T-helper 1 cell treated with Interleukin-12 subunit alpha and Interleukin-12 subunit beta and Interleukin-4 antibody, amounts not matched to agents 30 μg/mL and 1 μg/mL, for 36 hours (primary cell): Measurements from ENCODE around the gene DCP2.
"Not testable (repeated sequence)": the region's sequence is repeated elsewhere in the genome, so short reads cannot be mapped to it uniquely, and the experiment has no call there.

ENCODE experiments used
- H3K27ac Mint-ChIP-seq: one replicate; pipeline ENCODE4 v1.8.0; 2021; ENCODE audit warnings: mild to moderate bottlenecking, mixed read lengths
- H3K27me3 Mint-ChIP-seq: one replicate; pipeline ENCODE4 v1.8.0; 2021; ENCODE audit warnings: low read depth, mixed read lengths
- H3K36me3 Mint-ChIP-seq: one replicate; pipeline ENCODE4 v1.8.0; 2021; ENCODE audit warnings: low read depth, mixed read lengths
- H3K4me1 Mint-ChIP-seq: one replicate; pipeline ENCODE4 v1.8.0; 2021; ENCODE audit warnings: low read depth, mixed read lengths
- H3K4me3 Mint-ChIP-seq: one replicate; pipeline ENCODE4 v1.8.0; 2021; ENCODE audit warnings: mild to moderate bottlenecking, moderate library complexity, mixed read lengths
- H3K9me3 Mint-ChIP-seq: one replicate; pipeline ENCODE4 v1.8.0; 2021; ENCODE audit warnings: mixed read lengths

Gene DCP2

GRCh38 chr5:112958093-112959088, 18.2 kb upstream of the DCP2 start:
- no peak overlapping the region for H3K27ac Mint-ChIP-seq
- peaks cover 7% of the 10 kb centered on the region for H3K27me3 Mint-ChIP-seq
- H3K4me1 Mint-ChIP-seq, result peaks cover 30% of the 10 kb centered on the region
- H3K36me3 Mint-ChIP-seq, result no peaks in the 10 kb centered on the region
- no peaks in the 10 kb centered on the region for H3K9me3 Mint-ChIP-seq
- no peak overlapping the region for H3K4me3 Mint-ChIP-seq

DNA sequence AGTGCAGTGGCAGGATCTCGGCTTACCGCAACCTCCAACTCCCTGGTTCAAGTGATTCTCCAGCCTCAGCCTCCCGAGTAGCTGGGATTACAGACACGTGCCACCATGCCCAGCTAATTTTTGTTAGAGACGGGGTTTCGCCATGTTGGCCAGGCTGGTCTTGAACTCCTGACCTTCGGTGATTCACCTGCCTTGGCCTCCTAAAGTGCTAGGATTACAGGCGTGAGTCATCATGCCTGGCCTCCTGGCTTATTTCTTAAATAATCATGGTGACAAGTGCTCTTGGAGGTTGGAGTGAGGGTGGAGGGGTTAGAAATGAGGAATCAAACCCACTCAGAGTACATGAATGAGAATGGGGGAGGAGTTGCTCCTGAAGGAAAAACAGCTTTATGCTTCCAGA, 16.7 kb upstream of the DCP2 start:
- H3K27me3 Mint-ChIP-seq, H3K9me3 Mint-ChIP-seq, H3K36me3 Mint-ChIP-seq, H3K27ac Mint-ChIP-seq, H3K4me3 Mint-ChIP-seq: not testable (repeated sequence)
- peaks cover 39% of the 10 kb centered on the region for H3K4me1 Mint-ChIP-seq

- Mint-ChIP-seq H3K9me3 (no peaks in the 10 kb centered on the region), H3K36me3 (no peaks in the 10 kb centered on the region), H3K27me3 (peaks cover 4% of the 10 kb centered on the region), H3K4me3 (no peak overlapping the region), H3K4me1 (peaks cover 39% of the 10 kb centered on the region), H3K27ac (peak overlapping the region; percentile 31)
Measured at GRCh38 chr5:112960315-112960714, 16.3 kb upstream of the DCP2 start.

- Mint-ChIP-seq H3K9me3 (no peaks in the 10 kb centered on the region), H3K27me3 (peaks cover 4% of the 10 kb centered on the region), H3K27ac (peak overlapping the region; percentile 15), H3K4me1 (peaks cover 41% of the 10 kb centered on the region), H3K4me3 (no peak overlapping the region), H3K36me3 (no peaks in the 10 kb centered on the region)
Measured at GRCh38 chr5:112960863-112961504, 15.6 kb upstream of the DCP2 start.

GRCh38 chr5:112963374-112963733, 13.2 kb upstream of the DCP2 start:
- peaks cover 45% of the 10 kb centered on the region for H3K4me1 Mint-ChIP-seq
- not testable (repeated sequence) for H3K27me3 Mint-ChIP-seq, H3K9me3 Mint-ChIP-seq, H3K36me3 Mint-ChIP-seq, H3K4me3 Mint-ChIP-seq
- peak overlapping the region; percentile 64 for H3K27ac Mint-ChIP-seq

DNA sequence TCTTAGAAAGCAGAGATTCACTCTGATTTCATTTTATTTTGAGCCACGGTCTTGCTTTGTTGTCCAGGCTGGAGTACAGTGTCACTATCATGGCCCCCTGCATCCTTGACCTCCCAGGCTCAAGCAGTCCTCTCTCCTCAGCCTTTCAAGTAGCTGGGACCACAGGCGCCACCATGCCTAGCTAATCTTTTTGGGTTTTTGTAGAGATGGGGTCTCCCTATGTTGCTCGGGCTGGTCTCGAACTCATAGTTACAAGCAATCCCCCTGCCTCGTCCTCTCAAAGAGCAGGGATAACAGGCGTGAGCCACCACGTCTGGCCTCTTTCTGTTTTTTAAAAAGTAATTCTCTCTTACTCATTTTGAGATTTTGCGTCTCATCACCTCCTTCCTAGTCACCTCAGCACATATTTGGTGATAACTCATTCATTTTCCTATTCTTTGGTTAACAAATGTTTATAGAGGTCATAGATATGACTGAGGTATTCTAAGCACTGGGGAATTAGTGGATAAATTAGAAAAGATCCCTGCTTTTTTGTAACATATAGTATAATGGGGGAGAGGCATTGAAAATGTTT, 10.8 kb upstream of the DCP2 start:
- Mint-ChIP-seq H3K4me1 (peaks cover 32% of the 10 kb centered on the region), H3K4me3 (no peak overlapping the region), H3K36me3 (no peaks in the 10 kb centered on the region), H3K27me3 (no peaks in the 10 kb centered on the region), H3K27ac (peak overlapping the region; percentile 22), H3K9me3 (no peaks in the 10 kb centered on the region)

GRCh38 chr5:112967520-112968083, 9.0 kb upstream of the DCP2 start:
- H3K4me3 Mint-ChIP-seq, result no peak overlapping the region
- H3K4me1 Mint-ChIP-seq, result peaks cover 26% of the 10 kb centered on the region
- no peaks in the 10 kb centered on the region for H3K27me3 Mint-ChIP-seq
- H3K27ac Mint-ChIP-seq, result no peak overlapping the region
- H3K9me3 Mint-ChIP-seq, result no peaks in the 10 kb centered on the region
- H3K36me3 Mint-ChIP-seq, result no peaks in the 10 kb centered on the region

DNA sequence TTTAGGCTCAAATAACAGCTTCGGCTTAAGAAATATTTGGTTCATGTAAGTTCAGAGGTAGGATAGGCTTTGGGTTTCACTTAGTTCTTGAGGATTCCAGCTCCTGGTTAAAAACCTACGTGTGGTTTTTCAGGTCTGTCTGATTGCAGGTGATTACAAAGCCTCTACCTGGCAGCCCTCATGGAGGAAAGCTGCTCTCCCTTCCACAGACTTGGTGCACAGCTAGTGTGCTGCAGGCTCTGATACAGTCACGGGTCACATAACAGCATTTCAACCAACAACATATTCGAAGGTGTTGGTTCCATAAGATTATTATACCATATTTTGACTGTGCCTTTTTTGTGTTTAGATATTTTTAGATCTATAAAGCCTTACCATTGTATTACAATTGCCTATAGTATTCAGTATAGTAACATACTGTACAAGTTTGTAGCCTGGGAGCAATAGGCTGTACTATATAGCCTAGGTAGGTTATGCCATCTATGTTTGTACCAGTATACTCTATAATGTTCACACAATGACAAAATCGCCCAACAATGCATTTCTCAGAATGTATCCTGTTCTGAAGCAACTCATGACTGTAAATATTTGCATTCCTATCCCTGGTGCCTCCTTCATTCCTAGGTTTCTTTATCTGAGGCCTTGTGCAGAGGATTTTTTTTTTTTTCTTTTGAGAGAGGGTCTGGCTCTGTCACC, 8.0 kb upstream of the DCP2 start:
- H3K9me3 Mint-ChIP-seq, result no peaks in the 10 kb centered on the region
- no peaks in the 10 kb centered on the region for H3K27me3 Mint-ChIP-seq
- no peak overlapping the region for H3K27ac Mint-ChIP-seq
- H3K36me3 Mint-ChIP-seq, result no peaks in the 10 kb centered on the region
- H3K4me3 Mint-ChIP-seq, result no peak overlapping the region
- H3K4me1 Mint-ChIP-seq, result peaks cover 17% of the 10 kb centered on the region

DNA sequence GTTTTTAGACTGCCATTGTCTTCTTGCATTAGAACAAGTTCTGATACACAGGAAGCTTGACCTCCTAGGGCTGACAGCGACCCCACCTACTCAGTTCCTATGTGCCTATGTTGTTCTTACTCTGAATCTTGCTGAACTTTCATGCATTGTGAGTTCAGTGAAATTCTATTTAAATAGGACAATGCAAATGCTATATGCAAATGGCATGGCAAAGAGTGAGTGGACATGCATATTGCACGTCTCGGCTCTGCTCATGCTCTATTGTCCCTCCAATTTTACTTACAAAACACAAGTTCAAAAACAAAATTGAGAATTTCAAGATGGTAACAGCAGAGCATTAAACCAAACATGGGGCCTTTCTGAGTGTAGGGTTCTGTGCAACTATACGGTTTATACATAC, 5.3 kb upstream of the DCP2 start:
- peaks cover 14% of the 10 kb centered on the region for H3K4me1 Mint-ChIP-seq
- no peak overlapping the region for H3K27ac Mint-ChIP-seq
- no peaks in the 10 kb centered on the region for H3K9me3 Mint-ChIP-seq
- H3K27me3 Mint-ChIP-seq, result no peaks in the 10 kb centered on the region
- no peaks in the 10 kb centered on the region for H3K36me3 Mint-ChIP-seq
- no peak overlapping the region for H3K4me3 Mint-ChIP-seq

DNA sequence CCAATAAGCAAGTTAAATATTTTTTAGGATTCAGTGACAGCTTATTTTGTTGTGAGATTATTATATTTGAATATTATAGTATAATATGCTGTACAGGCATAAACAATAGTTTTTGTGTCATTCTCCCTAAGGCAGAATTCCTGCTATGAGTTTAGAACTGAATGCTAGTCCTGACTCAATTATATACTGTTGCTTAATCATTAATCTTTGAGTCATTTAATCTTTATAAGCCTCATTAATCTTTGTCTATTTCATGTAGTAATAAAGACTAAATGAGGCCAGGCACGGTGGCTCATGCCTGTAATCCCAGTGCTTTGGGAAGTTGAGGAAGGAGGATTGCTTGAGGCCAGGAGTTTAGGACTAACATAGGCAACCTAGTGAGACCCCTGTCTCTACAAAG, 3.6 kb upstream of the DCP2 start:
- Mint-ChIP-seq H3K27me3 (no peaks in the 10 kb centered on the region), H3K9me3 (no peaks in the 10 kb centered on the region), H3K36me3 (peaks cover 2% of the 10 kb centered on the region), H3K27ac (no peak overlapping the region), H3K4me1 (peaks cover 13% of the 10 kb centered on the region), H3K4me3 (no peak overlapping the region)

- no peak overlapping the region for H3K4me3 Mint-ChIP-seq
- H3K27ac Mint-ChIP-seq, result no peak overlapping the region
- H3K27me3 Mint-ChIP-seq, result no peaks in the 10 kb centered on the region
- H3K36me3 Mint-ChIP-seq, result peaks cover 2% of the 10 kb centered on the region
- H3K4me1 Mint-ChIP-seq, result peaks cover 18% of the 10 kb centered on the region
- no peaks in the 10 kb centered on the region for H3K9me3 Mint-ChIP-seq
Measured at GRCh38 chr5:112973904-112974303, 2.7 kb upstream of the DCP2 start.

DNA sequence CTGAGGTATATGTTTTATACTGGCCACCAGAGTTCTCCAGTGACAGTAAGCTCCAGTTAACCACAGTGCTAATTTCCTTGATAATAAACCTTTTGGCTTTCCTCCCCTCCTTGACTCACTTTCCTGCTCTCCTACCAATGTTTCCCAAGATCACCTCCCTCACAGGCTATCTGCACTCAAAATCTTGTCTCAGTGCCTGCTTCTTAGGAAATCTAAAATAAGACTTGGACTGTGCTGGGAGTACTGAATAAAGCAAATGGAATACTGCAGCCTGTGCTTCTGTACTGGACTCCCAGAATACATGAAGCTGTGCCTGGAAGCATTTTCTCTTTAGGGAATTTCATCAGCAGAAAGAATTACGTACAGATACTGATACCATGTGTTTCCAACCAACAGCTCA, 1.7 kb upstream of the DCP2 start:
- H3K9me3 Mint-ChIP-seq, result no peaks in the 10 kb centered on the region
- H3K27ac Mint-ChIP-seq, result peak overlapping the region; percentile 98
- no peaks in the 10 kb centered on the region for H3K27me3 Mint-ChIP-seq
- H3K4me1 Mint-ChIP-seq, result peaks cover 19% of the 10 kb centered on the region
- H3K4me3 Mint-ChIP-seq, result no peak overlapping the region
- H3K36me3 Mint-ChIP-seq, result peaks cover 6% of the 10 kb centered on the region

- H3K36me3 Mint-ChIP-seq, result peaks cover 7% of the 10 kb centered on the region
- H3K9me3 Mint-ChIP-seq, result no peaks in the 10 kb centered on the region
- no peaks in the 10 kb centered on the region for H3K27me3 Mint-ChIP-seq
- peak overlapping the region; percentile 99 for H3K4me3 Mint-ChIP-seq
- peak overlapping the region; percentile 98 for H3K27ac Mint-ChIP-seq
- peaks cover 26% of the 10 kb centered on the region for H3K4me1 Mint-ChIP-seq
Measured at GRCh38 chr5:112975721-112976431, 722 bp upstream of the DCP2 start.

DNA sequence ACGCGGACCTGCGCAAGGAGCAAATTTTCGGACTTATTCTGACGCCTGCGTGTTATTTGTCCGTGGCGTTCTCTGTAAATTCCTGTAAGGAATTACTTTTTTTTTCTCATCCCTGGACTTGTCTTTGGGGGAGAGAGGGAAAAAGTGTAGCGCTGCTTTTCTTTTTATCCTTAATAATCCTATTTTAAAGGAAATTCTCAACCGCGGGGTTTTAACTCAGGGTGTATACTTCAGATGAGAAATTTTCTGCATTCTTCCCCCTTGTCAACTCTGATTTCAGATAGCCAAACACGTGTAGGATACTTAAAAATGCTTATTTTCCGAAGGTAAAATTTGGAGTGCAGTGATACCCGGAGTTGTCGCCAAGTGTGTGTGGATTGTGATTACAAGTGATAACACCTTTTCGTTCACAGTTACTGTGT, 853 bp downstream of the DCP2 start:
- Mint-ChIP-seq H3K27me3 (no peaks in the 10 kb centered on the region), H3K9me3 (no peaks in the 10 kb centered on the region), H3K36me3 (peaks cover 12% of the 10 kb centered on the region), H3K4me1 (peaks cover 30% of the 10 kb centered on the region), H3K4me3 (peak overlapping the region; percentile 99), H3K27ac (peak overlapping the region; percentile 98)
